HG03097 (cell line): ENCODE measurements around the gene CNIH3.

Source experiments
- ATAC-seq: cut with Tn5 transposase; IDR thresholded peaks from one replicate; pipeline ENCODE4 v1.9.1; 2021; ENCODE audit not compliant: unreplicated experiment, low FRiP score

Gene CNIH3

DNA sequence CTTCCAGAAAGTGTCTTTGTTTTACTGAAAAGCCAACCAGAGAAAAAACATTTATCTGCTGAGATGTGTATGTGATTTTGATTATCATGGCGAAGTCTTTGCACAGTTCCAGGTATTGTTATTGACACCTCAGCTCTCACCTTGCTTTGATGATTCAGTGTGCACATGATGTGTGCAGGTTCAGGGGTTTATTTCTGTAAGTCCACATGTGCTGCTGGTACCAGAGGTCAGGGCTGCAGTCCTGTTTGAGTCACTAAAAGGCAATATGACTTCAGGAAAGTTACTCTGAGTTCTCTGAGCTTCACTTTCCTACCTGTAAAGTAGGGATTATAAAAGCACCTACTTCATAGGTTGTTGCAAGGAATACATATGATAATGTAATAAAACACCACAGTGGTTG lies 97.1 kb downstream of the CNIH3 start:
- no peak for ATAC-seq

GRCh38 chr1:224714553-224714952 lies 98.4 kb downstream of the CNIH3 start:
- no peak for ATAC-seq

DNA sequence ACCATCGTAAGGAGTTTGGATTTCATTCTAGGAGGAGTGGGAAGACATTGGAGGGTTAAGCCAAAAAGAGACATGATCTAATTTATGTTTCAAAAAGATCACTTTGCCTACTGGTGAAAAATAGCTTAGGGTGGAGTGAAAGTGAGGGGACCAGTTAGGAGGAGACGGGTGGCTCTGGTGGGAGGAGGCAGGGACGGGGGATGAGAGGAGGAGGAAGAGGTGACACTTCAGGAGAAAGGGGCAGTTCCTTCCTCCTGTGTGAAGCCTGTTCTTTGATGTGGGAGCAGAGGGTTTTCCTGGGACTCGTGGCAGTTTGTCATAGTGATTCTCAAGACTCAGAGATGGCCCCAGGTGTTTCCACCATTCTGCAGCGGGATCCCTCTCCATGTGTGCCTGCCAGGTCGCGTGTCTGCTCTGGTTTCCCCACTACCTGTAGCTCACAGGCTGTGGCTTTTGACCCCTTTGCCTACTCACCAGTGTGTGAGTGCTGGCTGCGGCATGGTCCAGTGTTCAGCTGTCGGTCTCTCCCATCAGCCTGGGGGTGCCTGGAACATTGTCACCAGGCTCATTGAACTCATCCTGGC lies 102.4 kb downstream of the CNIH3 start:
- no peak for ATAC-seq

DNA sequence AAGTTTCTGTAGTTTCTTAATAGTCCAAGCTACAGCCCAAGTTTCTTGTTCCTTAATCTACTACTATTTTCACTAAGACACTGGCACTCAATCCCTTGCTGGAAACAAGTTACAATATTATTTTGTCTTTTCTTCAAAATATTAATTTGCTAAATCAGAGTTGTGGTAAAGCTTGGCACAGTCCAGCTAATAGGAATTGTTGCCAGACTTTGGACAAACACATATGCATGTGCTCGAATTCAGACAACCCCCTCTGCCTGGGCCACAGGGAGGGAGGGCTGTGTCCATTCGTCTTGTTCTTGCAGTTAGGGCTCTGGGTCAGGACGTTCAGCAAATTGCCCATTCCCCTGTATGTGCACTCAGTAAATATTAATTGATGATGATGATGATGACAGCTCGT lies 103.6 kb downstream of the CNIH3 start:
- no peak for ATAC-seq

- no peak for ATAC-seq
Observed at GRCh38 chr1:224720216-224720615, 104.1 kb downstream of the CNIH3 start.

DNA sequence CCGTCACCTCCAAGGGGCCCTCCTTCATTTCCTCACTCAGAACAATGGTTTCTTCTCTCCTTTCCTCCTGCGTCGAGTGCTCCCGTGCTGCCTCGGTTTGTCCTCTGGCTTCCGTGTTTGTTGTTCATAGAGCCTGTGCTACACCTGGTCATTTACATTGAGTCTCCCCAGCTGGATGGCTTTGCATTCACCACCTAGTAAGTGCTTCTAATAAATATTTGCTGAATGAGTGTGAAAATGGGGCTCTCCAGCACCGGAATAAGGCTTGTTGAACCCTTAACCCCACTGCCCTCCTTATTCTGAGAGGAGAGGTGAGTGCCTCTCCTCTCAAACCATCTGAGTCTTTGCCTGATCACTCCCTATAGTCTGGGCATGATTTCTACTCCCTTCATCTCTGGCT lies 104.9 kb downstream of the CNIH3 start:
- ATAC-seq: no peak

DNA sequence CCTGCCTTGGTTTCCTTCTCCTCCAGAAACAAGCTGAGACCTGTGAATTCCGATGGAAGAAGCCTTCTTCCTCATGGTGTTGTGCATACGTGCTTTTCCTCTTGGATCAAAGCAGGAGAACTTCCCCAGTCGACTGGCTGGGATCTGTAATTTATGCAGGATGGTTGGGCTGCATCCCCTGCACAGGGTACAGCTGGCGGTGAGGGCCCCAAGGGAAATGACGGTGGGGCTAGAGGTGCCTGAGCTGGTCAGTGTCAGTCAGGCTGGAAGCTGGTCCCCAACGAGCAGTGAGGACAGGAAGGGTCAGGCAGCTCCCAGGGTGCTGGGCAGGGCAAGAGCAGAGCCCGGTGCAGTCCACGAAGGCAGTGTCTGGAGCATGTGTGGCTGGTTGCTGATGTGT lies 106.7 kb downstream of the CNIH3 start:
- ATAC-seq: no peak

DNA sequence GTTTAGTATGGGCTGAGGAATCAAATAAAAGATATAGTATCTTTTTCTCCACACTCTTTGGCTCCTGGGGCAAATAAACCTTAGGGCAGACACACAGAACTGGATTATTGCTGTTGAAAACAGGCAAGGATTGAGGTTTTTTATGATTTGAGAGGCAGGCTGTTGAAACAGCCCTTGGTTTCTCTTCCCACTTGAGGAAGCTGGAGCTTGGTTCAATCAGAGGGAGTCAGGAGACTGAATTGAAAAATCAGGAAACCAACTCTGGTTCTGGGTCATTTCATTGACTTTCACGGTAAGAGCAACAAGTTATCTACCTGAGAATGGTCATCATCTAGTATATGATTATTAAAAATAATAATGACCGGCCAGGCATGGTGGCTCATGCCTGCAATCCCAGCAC lies 108.4 kb downstream of the CNIH3 start:
- no peak for ATAC-seq

DNA sequence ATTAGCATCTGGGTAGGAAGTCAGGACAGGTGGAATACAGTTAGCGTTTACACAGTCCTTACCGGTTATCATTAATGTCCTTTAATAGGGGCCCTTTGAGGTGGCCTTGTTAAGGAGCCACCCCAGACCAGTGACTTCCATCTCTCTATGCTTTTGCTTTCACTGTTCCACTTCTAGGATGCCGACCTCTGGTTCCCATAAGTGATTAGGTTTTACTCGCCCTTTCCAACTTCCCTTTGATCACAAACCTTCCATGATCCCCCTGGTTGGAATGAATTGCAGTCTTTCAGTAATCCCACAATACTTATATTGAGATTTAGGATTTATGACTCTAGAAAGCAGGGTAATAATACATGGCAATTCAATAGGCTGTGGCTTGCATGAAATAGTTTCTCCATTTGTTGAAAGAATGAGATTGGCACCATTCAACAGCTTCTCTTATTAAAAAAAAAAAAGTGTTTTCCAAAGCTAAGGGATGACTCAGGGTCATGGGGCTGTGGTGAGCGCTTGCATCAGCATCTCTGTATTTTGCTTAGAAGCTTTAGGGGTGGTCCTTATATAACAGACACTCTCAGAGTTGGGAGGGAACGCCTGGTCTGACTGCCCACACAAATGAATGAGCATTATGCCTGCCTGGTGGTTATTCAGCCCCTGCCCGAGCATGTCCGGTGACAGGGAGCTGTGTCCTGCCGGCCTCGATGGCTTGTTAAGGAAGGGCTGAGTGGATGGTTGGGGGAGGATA lies 110.5 kb downstream of the CNIH3 start:
- ATAC-seq: no peak

- ATAC-seq: no peak
Observed at GRCh38 chr1:224727351-224728289, 111.5 kb downstream of the CNIH3 start.

- ATAC-seq: no peak
Observed at GRCh38 chr1:224730540-224730939, 114.4 kb downstream of the CNIH3 start.

DNA sequence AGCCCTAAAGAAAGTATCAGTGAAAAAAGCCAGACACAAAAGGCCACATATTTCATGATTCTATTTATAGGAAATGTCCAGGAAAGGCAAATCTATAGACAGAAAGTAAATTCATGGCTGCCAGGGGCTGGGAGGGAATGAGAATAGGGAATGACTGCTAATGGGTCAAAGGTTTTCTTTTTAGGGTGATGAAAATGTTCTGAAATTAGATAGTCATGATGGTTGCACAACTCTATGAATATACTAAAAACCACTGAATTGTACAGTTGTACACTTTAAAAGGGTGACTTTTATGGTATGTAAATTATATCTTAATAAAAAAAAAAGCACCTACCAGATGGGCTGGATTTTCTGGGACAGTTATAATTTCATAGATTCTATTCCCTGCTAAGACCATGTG lies 114.8 kb downstream of the CNIH3 start:
- no peak for ATAC-seq

DNA sequence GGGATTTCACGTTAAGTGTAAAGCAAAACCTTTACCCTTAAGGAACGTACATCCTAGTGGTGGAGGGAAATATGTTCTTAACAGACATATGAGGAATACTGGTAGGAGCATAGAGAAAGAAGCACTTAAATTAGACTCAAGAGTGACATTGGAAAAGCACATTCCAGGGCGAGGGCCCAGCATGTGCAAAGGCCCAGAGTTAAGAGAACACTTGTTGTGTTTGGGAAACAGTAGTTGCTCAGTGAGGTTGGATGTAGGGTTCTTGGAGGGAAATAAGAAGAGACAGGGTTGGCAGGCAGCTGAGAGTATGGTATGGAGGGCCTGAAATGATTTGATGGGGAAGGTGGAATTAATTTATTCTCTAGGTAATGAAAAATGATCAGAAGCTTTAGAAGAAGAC lies 115.5 kb downstream of the CNIH3 start:
- no peak for ATAC-seq

DNA sequence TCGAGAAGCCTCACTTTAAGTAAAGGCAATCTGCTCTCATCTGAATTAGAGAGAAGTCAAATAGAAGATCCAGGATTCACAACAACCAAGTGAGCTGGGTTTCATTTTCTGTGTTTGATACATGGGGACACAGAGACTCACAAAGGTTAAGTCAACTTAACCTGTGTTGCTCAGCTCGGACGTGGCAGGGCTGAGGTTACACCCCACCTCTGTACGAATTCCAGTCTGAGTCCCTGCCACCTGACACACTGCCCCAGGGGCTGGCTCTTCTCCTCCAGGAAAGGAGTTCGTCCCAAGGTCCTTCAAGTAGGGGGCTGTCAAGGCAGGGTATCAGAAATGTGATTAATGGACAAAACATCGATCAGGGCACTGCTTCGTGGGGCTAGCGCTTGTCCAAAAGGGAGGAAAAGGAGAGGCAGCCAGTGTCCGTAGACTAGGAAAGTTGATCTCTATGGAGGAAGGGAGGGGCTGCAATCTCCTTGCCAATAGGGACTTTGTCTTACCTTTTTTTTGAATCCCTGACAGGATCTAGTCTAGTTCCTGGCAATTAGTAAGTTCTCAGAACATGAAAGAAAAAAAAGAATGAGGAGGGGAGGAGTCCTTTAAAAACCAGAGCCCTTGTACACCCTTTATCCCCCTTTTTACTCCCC lies 116.4 kb downstream of the CNIH3 start:
- ATAC-seq: no peak

- ATAC-seq: no peak
Observed at GRCh38 chr1:224733027-224733911, 117.2 kb downstream of the CNIH3 start.

- no peak for ATAC-seq
Observed at GRCh38 chr1:224734261-224734935, 118.3 kb downstream of the CNIH3 start.

DNA sequence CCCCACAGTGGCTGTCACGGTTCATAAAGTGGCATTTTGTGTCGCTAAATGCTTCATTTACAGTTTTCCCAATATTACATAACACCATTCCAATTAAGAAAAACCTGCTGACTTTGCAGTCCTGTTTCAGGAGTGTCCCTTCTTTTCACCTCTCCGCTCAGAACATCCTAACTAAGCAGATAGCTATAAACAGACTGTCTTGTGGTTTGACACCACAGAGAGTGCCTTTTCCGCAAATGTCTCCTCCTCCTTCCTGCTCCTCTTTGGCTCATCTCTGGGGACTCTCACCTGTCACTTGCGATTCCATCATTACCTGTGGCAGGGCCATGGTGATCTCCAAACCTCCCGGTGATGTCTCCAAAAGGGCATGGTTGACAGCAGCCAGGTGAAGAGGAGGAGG lies 119.0 kb downstream of the CNIH3 start:
- no peak for ATAC-seq

DNA sequence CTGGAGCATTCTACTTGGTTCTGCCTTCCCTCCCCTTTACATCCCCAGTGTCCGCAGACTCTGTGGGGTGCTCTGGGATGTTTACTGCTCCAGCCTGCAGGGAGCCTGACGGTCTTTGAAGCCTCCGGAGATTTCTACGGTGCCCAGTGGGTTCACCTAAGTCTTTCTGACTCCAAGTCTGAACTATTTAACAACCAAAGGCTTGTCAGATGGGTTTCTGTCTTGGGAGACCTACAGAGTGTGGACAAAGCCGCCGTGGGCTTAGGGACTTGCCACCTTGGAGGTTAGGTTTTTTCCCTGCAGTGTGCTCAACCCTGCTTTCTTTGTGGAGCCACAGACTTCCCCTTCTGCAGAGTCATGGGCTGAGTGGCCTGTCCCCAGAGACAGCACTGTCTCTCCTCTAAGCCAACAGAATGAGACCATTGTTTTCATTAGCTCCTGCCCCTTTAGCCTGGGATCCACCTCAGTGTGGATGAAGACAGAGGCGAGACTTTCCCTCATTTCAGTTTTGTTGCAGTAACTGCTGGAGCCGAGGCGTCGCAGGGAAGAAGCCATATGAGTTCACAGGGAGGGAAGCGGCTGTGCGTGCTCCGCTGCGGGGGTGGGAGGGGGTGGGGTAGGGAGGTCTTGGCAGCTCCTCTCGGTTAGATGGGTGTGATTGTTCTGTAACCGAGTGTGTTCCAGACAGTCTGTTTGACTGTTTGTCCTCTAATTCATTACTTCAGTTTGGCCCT lies 120.7 kb downstream of the CNIH3 start:
- peak; percentile 69 for ATAC-seq

- ATAC-seq: no peak
Observed at GRCh38 chr1:224737353-224737727, 121.2 kb downstream of the CNIH3 start.
